GM19328 (cell line): ENCODE data around the gene TPRG1.
"Not testable (repeated sequence)": the region's sequence is repeated elsewhere in the genome, so short reads cannot be mapped to it uniquely, and the experiment has no call there.

ENCODE experiments used
- ATAC-seq: cut with Tn5 transposase; IDR thresholded peaks from one replicate; pipeline ENCODE4 v1.9.1; 2021; ENCODE audit warnings: mild to moderate bottlenecking, moderate library complexity; ENCODE audit not compliant: unreplicated experiment

TPRG1 gene

GRCh38 chr3:189307963-189308362, 136.2 kb downstream of the TPRG1 start:
- ATAC-seq, result no peak

- ATAC-seq, result no peak
Observed at GRCh38 chr3:189308608-189309007, 136.8 kb downstream of the TPRG1 start.

GRCh38 chr3:189309400-189309975, 137.7 kb downstream of the TPRG1 start:
- no peak for ATAC-seq

GRCh38 chr3:189311521-189311920, 139.8 kb downstream of the TPRG1 start:
- ATAC-seq, result no peak

- ATAC-seq, result no peak
Observed at GRCh38 chr3:189312866-189313265, 141.1 kb downstream of the TPRG1 start.

- ATAC-seq, result no peak
Observed at GRCh38 chr3:189316296-189317019, 144.7 kb downstream of the TPRG1 start.

- no peak for ATAC-seq
Observed at GRCh38 chr3:189317911-189318310, 146.1 kb downstream of the TPRG1 start.

- ATAC-seq, result no peak
Observed at GRCh38 chr3:189320511-189320910, 148.7 kb downstream of the TPRG1 start.

GRCh38 chr3:189322339-189322738, 150.6 kb downstream of the TPRG1 start:
- ATAC-seq, result no peak

- peak; percentile 99 for ATAC-seq
Observed at GRCh38 chr3:189324538-189325138, 152.9 kb downstream of the TPRG1 start.

- ATAC-seq, result no peak
Observed at GRCh38 chr3:189325454-189325853, 153.7 kb downstream of the TPRG1 start.

- ATAC-seq, result not testable (repeated sequence)
Observed at GRCh38 chr3:189329630-189330029, 157.9 kb downstream of the TPRG1 start.

- ATAC-seq, result no peak
Observed at GRCh38 chr3:189330066-189330465, 158.3 kb downstream of the TPRG1 start.

GRCh38 chr3:189331002-189331418, 159.2 kb downstream of the TPRG1 start:
- no peak for ATAC-seq

- ATAC-seq, result no peak
Observed at GRCh38 chr3:189334064-189334920, 162.5 kb downstream of the TPRG1 start.

GRCh38 chr3:189337673-189338091, 165.9 kb downstream of the TPRG1 start:
- ATAC-seq, result no peak

GRCh38 chr3:189338366-189338765, 166.6 kb downstream of the TPRG1 start:
- ATAC-seq, result no peak

- no peak for ATAC-seq
Observed at GRCh38 chr3:189339996-189340395, 168.2 kb downstream of the TPRG1 start.

- no peak for ATAC-seq
Observed at GRCh38 chr3:189340680-189341460, 169.1 kb downstream of the TPRG1 start.

- ATAC-seq, result no peak
Observed at GRCh38 chr3:189342811-189343210, 171.0 kb downstream of the TPRG1 start.

- ATAC-seq, result no peak
Observed at GRCh38 chr3:189344996-189345395, 173.2 kb downstream of the TPRG1 start.
